ENCODE measurements around the gene ARL15. TPM values are rescaled to one million over a fixed set of nuclear protein-coding genes. Genes with fewer than 3 reads are reported as not detected.

Gene ARL15
- total RNA-seq, 1 experiment from 2014 or later: 13.0 TPM

DNA sequence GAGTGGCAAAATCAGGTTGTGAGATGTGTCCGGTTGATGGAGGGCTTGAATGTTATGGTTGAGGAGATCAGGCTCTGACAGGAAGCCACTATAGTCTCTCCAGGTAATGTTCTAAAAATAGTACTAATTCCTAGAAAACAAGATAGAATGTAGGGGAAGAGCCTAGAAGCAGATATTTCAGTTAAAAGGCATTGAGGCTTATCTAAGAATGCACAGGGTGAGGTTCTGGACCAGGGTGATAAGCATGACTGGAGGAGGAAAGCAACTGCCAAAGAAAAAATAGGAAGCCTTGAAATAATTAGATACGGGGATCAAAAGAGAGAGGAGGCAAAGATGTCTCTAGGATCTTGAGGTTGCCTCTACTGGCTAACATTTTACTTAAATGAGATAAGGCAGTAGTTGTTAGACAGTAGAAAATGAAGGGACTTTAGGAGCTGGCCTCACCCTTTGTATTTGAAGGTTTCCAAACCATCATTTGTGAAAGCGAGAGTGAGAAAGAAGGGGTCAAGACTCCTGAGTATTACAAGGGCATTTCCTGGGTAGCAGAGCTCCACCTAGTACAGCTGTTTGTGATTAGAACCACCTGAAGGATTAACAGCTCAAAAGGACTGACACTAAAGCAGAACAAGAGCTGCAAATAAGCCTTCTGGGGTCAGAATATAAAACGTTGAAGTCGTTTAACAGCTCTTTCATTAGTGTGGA, 15.4 kb upstream of the ARL15 start:
- H3K56ac ChIP-seq (ENCODE audit: insufficient read length, low read depth, low read length): no peak overlapping the region
- TF ChIP-seq, protein P1, sequence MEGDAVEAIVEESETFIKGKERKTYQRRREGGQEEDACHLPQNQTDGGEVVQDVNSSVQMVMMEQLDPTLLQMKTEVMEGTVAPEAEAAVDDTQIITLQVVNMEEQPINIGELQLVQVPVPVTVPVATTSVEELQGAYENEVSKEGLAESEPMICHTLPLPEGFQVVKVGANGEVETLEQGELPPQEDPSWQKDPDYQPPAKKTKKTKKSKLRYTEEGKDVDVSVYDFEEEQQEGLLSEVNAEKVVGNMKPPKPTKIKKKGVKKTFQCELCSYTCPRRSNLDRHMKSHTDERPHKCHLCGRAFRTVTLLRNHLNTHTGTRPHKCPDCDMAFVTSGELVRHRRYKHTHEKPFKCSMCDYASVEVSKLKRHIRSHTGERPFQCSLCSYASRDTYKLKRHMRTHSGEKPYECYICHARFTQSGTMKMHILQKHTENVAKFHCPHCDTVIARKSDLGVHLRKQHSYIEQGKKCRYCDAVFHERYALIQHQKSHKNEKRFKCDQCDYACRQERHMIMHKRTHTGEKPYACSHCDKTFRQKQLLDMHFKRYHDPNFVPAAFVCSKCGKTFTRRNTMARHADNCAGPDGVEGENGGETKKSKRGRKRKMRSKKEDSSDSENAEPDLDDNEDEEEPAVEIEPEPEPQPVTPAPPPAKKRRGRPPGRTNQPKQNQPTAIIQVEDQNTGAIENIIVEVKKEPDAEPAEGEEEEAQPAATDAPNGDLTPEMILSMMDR (conservative IDR thresholded peaks at IDR 0.05): no peak
- H3K9ac ChIP-seq (ENCODE audit: extremely low read depth, insufficient read length, low read length): no peak overlapping the region
- H3K27me3 ChIP-seq (ENCODE audit: insufficient read depth, low read length): no peaks in the 10 kb centered on the region
- no peak for DNase-seq
- no peaks in the 10 kb centered on the region for H3K9me3 ChIP-seq (ENCODE audit: control insufficient read depth, low read depth, low read length)
- H4K91ac ChIP-seq (ENCODE audit: insufficient read length, low read depth, low read length): no peak overlapping the region
- H3K23ac ChIP-seq (ENCODE audit: insufficient read length, low read depth, low read length): no peak overlapping the region
- H3K14ac ChIP-seq (ENCODE audit: insufficient read depth, low read length): no peak overlapping the region
- no peak overlapping the region for H3K4me3 Mint-ChIP-seq
- no peaks in the 10 kb centered on the region for H3K27me3 Mint-ChIP-seq (ENCODE audit: low read depth)
- H3K4me2 ChIP-seq (ENCODE audit: insufficient read depth, insufficient read length, low read length): no peak overlapping the region
- H3T11ph ChIP-seq (ENCODE audit: low read length): no peak overlapping the region
- H4K5ac ChIP-seq (ENCODE audit: insufficient read length, low read depth, low read length): no peak overlapping the region
- H2BK12ac ChIP-seq (ENCODE audit: insufficient read length, low read depth, low read length): no peak overlapping the region
- H3K23me2 ChIP-seq (ENCODE audit: insufficient read length, low read depth, low read length, poor library complexity, severe bottlenecking): no peaks in the 10 kb centered on the region
- no peak overlapping the region for H3K18ac ChIP-seq (ENCODE audit: insufficient read length, low read depth, low read length)
- no peaks in the 10 kb centered on the region for H3K9me3 Mint-ChIP-seq
- WGBS (ENCODE audit: extremely low coverage, insufficient read length, low lambda C conversion rate): no CpG with 5 or more reads among the region's 5 CpGs
- peaks cover 22 to 26% of the 10 kb centered on the region in 2 experiments for H3K4me1 Mint-ChIP-seq
- H2AK5ac ChIP-seq (ENCODE audit: insufficient read length, low read length): no peak overlapping the region
- no peak overlapping the region for H2AFZ ChIP-seq (ENCODE audit: low read length)
- no peaks in the 10 kb centered on the region for H3K79me2 ChIP-seq (ENCODE audit: insufficient read depth, low read length)
- 0 out of 7 replicates have a peak, but pooled peaks cover 0 to 4% (median 0%) of the 10 kb centered on the region in 3 experiments for H3K36me3 Mint-ChIP-seq (ENCODE audit: insufficient read depth in 1 of 3, low read depth in 3 of 3)
- H4K8ac ChIP-seq (replicated peaks; ENCODE audit: insufficient read length, low read depth, low read length): no peak overlapping the region
- no peak overlapping the region for H2BK15ac ChIP-seq (ENCODE audit: low read depth, low read length)
- H3K27ac ChIP-seq (ENCODE audit: insufficient read length, low read depth, low read length): no peak overlapping the region
- no peak overlapping the region for H2BK120ac ChIP-seq (ENCODE audit: low read depth, low read length, poor library complexity, severe bottlenecking)
- no peak overlapping the region for H2BK20ac ChIP-seq (ENCODE audit: low read depth, low read length, poor library complexity, severe bottlenecking)
- H2BK5ac ChIP-seq (ENCODE audit: insufficient read length, low read length): no peak overlapping the region
- H3K27ac Mint-ChIP-seq: no peak overlapping the region; a peak in 1 of 7 replicates
- H3K79me1 ChIP-seq (ENCODE audit: insufficient read depth, low read depth, low read length, poor library complexity, severe bottlenecking): no peaks in the 10 kb centered on the region
- no peaks in the 10 kb centered on the region for H4K20me1 ChIP-seq (ENCODE audit: control insufficient read depth, insufficient read depth, insufficient read length)
- no peak overlapping the region for H3K4ac ChIP-seq (ENCODE audit: low read depth, low read length)
- no peaks in the 10 kb centered on the region; the same call in 1 of the 2 replicates for H3K4me1 ChIP-seq (ENCODE audit: insufficient read depth, low read length)
